Measurements from ENCODE around the gene SLC30A2.

- TF ChIP-seq CTCF (IDR thresholded peaks at IDR 0.05), result no peak
- no peak for TF ChIP-seq POLR2A (IDR thresholded peaks at IDR 0.05)
Measured at GRCh38 chr1:26050248-26050640, 4.3 kb upstream of the SLC30A2 start.
